ENCODE data around the gene ZNF710.

ZNF710 gene

DNA sequence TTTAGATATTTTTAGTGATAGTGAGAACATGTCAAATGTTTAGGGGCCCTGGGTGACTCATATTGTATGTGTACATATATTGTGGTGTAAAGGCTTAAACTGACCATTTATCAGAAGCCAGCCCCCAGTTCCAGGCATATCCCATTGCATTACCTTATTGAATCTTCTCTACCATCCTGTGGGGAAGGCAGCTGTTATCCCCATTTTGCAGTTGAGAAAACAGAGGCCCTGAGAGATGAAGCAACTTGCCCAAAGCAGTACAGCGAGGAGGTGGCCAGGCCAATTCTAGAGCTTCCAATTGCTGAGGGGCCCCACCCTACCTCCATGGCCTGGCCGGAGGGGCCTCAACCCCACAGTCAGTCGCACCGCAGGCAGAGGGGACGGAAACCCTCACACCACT, 47.9 kb downstream of the ZNF710 start:
- Histone ChIP-seq H3K27me3 (no peaks in the 10 kb centered on the region), H3K9me3 (replicated peaks in 1 of 11) (no peaks in the 10 kb centered on the region), H3K4me3 (no peak overlapping the region), H3K9ac (no peak overlapping the region), H3K36me3 (peaks cover 0 to 31% (median 4%) of the 10 kb centered on the region in 11 experiments; a peak in 7 of 22 replicates), H4K20me1 (peaks cover 0 to 52% (median 0%) of the 10 kb centered on the region in 11 experiments; a peak in 4 of 22 replicates), H3K27ac (peak overlapping the region in 2 of 11 experiments; percentile 8 to 23; a peak in 3 of 22 replicates), H3K4me2 (peak overlapping the region in 3 of 11 experiments; percentile 29 to 93 (median 88); a peak in 5 of 22 replicates), H3K4me1 (peaks cover 64 to 100% (median 84%) of the 10 kb centered on the region in 10 experiments)
- no peak for TF ChIP-seq Cebpa-rat (IDR thresholded peaks at IDR 0.05)

DNA sequence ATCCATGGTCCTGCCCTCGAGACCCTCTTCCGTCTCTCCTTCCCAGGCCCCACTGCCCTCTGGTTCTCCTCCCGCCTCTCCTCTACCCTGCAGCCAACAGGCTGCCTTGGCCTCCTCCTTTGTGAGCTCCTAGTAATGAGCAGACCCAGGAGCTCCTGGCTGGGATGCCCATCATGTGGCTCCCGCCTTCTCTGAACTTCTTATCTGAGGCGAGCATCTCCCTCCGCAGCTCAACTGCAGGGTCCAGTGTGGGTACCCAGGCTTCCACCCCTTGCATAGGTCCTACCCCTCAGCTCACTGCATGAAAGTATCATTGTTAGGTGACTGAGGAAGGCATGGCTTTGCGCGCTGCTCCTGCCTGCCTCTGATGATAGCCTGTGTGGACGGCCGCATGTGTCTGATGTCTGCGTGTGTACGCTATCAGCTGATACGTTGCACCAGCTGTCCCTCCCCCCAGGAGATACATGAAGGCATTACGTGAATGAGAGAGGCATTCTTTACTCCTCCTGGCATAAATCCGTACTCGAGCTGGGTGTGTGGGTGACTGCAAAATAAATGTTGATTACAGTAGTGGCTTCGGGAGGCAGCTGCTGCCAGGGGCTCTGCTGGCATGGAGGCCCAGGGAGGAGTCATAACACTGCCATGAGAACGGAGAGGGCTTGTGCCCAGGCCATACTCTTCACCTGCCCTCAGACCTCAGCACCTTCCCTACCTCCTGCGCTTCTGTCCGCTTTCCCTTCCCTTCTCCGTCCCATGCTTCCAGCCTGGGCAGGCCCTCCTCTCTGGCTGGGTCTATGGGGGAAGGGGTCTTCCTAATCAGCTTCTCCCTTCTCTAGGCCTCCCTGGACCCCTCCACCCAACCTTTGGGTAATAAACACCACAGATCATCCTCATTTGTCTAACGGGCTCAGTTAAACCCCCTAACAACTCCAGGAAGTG, 48.8 kb downstream of the ZNF710 start:
- Histone ChIP-seq H3K27me3 (no peaks in the 10 kb centered on the region), H3K9ac (0 out of 22 replicates have a peak overlapping the region, but pooled peaks of 1 of the 11 experiments have one; percentile 34), H3K27ac (peak overlapping the region in 5 of 11 experiments; percentile 10 to 31 (median 15); a peak in 4 of 22 replicates), H3K4me3 (no peak overlapping the region), H3K4me1 (peaks cover 62 to 100% (median 82%) of the 10 kb centered on the region in 10 experiments), H3K4me2 (peak overlapping the region in 2 of 11 experiments; percentile 29 to 45; a peak in 5 of 22 replicates), H3K9me3 (replicated peaks in 1 of 11) (no peaks in the 10 kb centered on the region), H4K20me1 (peaks cover 0 to 52% (median 0%) of the 10 kb centered on the region in 11 experiments; a peak in 4 of 22 replicates), H3K36me3 (peaks cover 0 to 22% (median 0%) of the 10 kb centered on the region in 11 experiments; a peak in 6 of 22 replicates)
- TF ChIP-seq Cebpa-rat (IDR thresholded peaks at IDR 0.05): no peak

DNA sequence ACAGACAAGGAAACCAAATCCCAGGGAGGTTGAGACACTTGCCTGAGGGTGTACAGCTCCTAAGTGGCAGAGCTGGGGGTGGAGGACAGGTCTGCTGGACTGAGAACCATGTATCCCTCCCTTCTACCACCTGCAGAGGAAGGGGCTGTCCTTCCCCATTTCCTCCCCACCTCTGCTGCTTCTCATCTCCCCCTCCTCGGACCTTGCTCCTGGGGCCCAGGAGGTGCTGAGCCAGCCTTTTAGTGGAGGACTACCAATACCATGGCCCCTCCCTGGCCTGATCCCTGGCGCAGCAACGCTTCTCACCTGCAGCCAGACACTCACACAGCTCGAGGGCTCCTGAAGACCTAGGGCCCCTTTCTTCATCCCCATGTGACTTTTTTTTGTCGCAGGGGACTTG, 50.8 kb downstream of the ZNF710 start:
- H3K9ac ChIP-seq: peak overlapping the region in 3 of 11 experiments; percentile 21 to 30 (median 21); a peak in 4 of 22 replicates
- peaks cover 0 to 40% (median 0%) of the 10 kb centered on the region in 11 experiments; a peak in 4 of 22 replicates for H4K20me1 ChIP-seq
- H3K27ac ChIP-seq: peak overlapping the region in 3 of 11 experiments; percentile 3 to 19 (median 11); a peak in 2 of 22 replicates
- peak overlapping the region; percentile 18 to 92 (median 32); a peak in 18 of 22 replicates for H3K4me2 ChIP-seq
- H3K27me3 ChIP-seq: no peaks in the 10 kb centered on the region
- no peaks in the 10 kb centered on the region for H3K9me3 ChIP-seq (replicated peaks in 1 of 11)
- H3K4me1 ChIP-seq: peaks cover 50 to 100% (median 77%) of the 10 kb centered on the region in 10 experiments
- peaks cover 0 to 31% (median 0%) of the 10 kb centered on the region in 11 experiments; a peak in 5 of 22 replicates for H3K36me3 ChIP-seq
- no peak overlapping the region for H3K4me3 ChIP-seq
- TF ChIP-seq Cebpa-rat (IDR thresholded peaks at IDR 0.05): no peak

DNA sequence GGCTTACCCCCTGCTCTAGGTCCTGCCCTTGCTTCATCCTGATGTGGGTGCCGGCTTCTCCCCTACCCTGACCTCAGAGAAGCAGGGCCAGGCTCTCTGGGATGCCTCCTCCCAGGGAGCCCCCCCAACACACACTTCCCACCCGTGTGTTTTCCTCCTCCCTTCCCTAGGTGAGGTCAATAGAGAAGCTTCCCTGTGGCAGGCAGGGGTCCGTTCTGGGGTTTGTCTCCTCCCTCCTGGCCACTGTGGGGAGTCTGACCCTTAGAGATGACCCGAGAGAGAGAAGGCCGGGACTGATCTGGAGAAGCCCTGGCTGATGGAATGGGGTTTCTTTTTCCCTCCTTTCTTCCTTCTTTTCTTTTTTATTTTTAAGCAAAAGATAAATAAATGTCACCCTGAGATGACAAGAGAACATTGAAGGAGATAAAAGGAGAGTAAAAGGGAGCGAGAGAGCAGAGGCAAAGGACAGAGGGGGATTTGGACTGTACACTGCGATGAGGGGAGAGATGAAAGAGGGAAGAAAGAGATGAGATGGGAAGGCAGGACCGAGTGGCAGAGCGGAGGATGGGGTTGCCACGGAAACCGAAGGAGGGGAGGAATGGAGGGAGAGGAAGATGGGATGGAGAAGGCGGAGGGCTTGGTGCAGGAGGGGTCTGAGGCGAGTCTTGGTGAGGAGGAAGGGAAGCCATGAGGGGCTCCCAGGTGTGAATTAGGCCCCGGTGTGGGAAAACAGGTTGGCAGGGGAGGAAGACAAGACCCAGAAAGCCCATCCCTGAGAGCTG, 52.8 kb downstream of the ZNF710 start:
- peaks cover 0 to 31% (median 0%) of the 10 kb centered on the region in 11 experiments; a peak in 5 of 22 replicates for H3K36me3 ChIP-seq
- TF ChIP-seq Cebpa-rat (IDR thresholded peaks at IDR 0.05): no peak
- peak overlapping the region in 3 of 11 experiments; percentile 3 to 57 (median 36); a peak in 3 of 22 replicates for H3K9ac ChIP-seq
- H4K20me1 ChIP-seq: peaks cover 0 to 26% (median 0%) of the 10 kb centered on the region in 11 experiments; a peak in 4 of 22 replicates
- H3K4me3 ChIP-seq: no peak overlapping the region
- H3K27ac ChIP-seq: peak overlapping the region in 6 of 11 experiments; percentile 0 to 41 (median 22); a peak in 6 of 22 replicates
- H3K9me3 ChIP-seq (replicated peaks in 1 of 11): no peaks in the 10 kb centered on the region
- H3K27me3 ChIP-seq: no peaks in the 10 kb centered on the region
- peak overlapping the region in 7 of 11 experiments; percentile 1 to 92 (median 26); a peak in 11 of 22 replicates for H3K4me2 ChIP-seq
- H3K4me1 ChIP-seq: peaks cover 51 to 100% (median 78%) of the 10 kb centered on the region in 10 experiments

DNA sequence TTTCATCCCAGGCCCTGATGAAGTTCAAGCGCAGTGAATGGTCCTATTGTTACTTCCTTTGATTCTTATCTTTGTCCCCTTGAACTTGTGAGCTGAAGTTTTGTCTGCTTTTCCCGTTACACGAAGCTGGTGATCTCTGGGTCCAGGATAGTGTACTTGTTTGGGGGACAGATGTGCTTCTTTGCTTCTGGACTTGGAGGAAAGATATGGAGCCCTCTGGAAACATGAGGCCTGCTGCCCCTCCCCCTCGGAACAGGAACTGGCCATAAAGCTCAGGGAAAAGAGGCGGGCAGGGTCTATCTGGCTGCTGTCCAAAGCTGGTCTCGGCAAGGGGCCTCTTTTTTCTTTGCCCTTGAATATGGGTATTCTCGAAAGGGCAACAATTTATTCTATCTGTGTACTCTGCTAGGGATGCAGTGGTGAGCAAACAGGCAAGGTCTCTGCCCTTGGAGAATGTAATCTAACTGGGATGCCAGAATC, 53.5 kb downstream of the ZNF710 start:
- H3K4me3 ChIP-seq: no peak overlapping the region
- H3K9me3 ChIP-seq (replicated peaks in 1 of 11): no peaks in the 10 kb centered on the region
- H3K4me2 ChIP-seq: peak overlapping the region in 8 of 11 experiments; percentile 1 to 92 (median 20); a peak in 12 of 22 replicates
- H3K36me3 ChIP-seq: peaks cover 0 to 24% (median 0%) of the 10 kb centered on the region in 11 experiments; a peak in 5 of 22 replicates
- H3K9ac ChIP-seq: no peak overlapping the region
- peaks cover 0 to 18% (median 0%) of the 10 kb centered on the region in 11 experiments; a peak in 4 of 22 replicates for H4K20me1 ChIP-seq
- TF ChIP-seq Cebpa-rat (IDR thresholded peaks at IDR 0.05): no peak
- H3K27me3 ChIP-seq: no peaks in the 10 kb centered on the region
- H3K27ac ChIP-seq: peak overlapping the region in 2 of 11 experiments; percentile 0 to 33; a peak in 1 of 22 replicates
- H3K4me1 ChIP-seq: peaks cover 57 to 98% (median 77%) of the 10 kb centered on the region in 10 experiments

DNA sequence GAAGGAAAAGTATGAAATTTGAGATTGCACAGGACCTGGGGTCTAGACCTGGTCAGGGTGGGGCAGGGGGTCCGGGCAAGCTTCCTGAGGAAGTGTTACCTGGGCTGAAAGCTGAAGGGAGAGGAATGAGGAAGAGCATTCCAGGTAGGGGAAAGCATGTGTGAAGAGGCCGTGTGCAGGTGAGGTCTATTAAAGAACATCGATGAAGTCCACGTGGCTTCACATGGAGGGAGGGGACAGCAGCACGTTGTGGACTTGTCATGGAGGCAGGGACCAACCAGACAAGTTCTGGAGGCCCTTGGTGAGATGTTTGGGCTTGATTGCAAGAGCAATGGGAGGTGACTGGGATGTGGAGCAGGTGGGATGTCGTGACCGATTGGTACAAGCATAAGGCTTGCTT, 54.1 kb downstream of the ZNF710 start:
- H3K36me3 ChIP-seq: peaks cover 0 to 19% (median 0%) of the 10 kb centered on the region in 11 experiments; a peak in 5 of 22 replicates
- no peak overlapping the region for H3K27ac ChIP-seq
- no peaks in the 10 kb centered on the region for H3K27me3 ChIP-seq
- H3K9ac ChIP-seq: no peak overlapping the region
- no peak for TF ChIP-seq Cebpa-rat (IDR thresholded peaks at IDR 0.05)
- no peaks in the 10 kb centered on the region for H3K9me3 ChIP-seq (replicated peaks in 1 of 11)
- peak overlapping the region in 5 of 11 experiments; percentile 8 to 92 (median 35); a peak in 6 of 22 replicates for H3K4me2 ChIP-seq
- peaks cover 0 to 13% (median 0%) of the 10 kb centered on the region in 11 experiments; a peak in 3 of 22 replicates for H4K20me1 ChIP-seq
- no peak overlapping the region for H3K4me3 ChIP-seq
- peaks cover 57 to 98% (median 77%) of the 10 kb centered on the region in 10 experiments for H3K4me1 ChIP-seq

DNA sequence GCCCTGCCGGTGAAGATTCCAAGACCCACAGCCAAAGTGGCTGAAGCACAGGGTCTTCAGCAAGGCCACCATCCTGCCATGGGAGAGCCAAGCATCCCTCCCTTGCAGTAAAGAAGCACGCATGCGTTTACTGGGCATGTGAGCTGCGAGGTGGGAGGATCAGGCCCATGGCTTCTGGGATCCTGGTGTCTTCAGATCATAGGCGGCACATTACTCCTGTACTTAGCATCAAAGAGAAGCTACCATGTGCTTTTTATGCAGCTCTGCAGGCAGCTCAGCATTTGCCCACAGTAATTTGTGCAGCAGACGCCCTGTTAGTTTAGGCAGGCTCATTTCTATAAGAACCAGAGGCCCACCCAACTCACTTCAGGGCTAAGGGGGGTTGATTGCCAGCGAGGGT, 55.4 kb downstream of the ZNF710 start:
- Histone ChIP-seq H3K9ac (peak overlapping the region in 3 of 11 experiments; percentile 72 to 78 (median 74); a peak in 3 of 22 replicates), H3K4me3 (no peak overlapping the region), H3K36me3 (peaks cover 0 to 14% (median 0%) of the 10 kb centered on the region in 11 experiments; a peak in 5 of 22 replicates), H3K27ac (peak overlapping the region in 10 of 11 experiments; percentile 85 to 95 (median 91); a peak in 14 of 22 replicates), H3K27me3 (no peaks in the 10 kb centered on the region), H3K9me3 (replicated peaks in 1 of 11) (no peaks in the 10 kb centered on the region), H3K4me2 (peak overlapping the region; percentile 86 to 99 (median 94)), H3K4me1 (peaks cover 64 to 98% (median 85%) of the 10 kb centered on the region in 10 experiments), H4K20me1 (peaks cover 0 to 9% (median 0%) of the 10 kb centered on the region in 11 experiments; a peak in 2 of 22 replicates)
- no peak for TF ChIP-seq Cebpa-rat (IDR thresholded peaks at IDR 0.05)

Data from BLaER1 treated with 17β-estradiol and CSF1 and Interleukin-3, amounts not matched to agents 10 nM and 100 nM (cell line).